Cardiac muscle cell (in vitro differentiated cells and primary cell): Measurements from ENCODE around the gene MEF2B. TPM values are rescaled to one million over a fixed set of nuclear protein-coding genes. Genes with fewer than 3 reads are reported as not detected.
"Not testable (repeated sequence)": the region's sequence is repeated elsewhere in the genome, so short reads cannot be mapped to it uniquely, and the experiment has no call there.

Experiments
- DNase-seq, 2 donors: peaks; one replicate each; pipeline versions ENCODE4 v3.0.0 to v3.0.0-alpha.2; 2010 to 2017; ENCODE audit warnings: low read depth in 1 of 2, low spot score in 1 of 2
- H3K27ac ChIP-seq: fragments of 200-600 bp; sonication (generic); 2 replicates; pipeline ENCODE4 v1.5.1; 2016
- H3K27me3 ChIP-seq: fragments of 200-600 bp; sonication (generic); 2 replicates; pipeline ENCODE4 v1.6.0; 2016; ENCODE audit warnings: control low read depth
- H3K36me3 ChIP-seq: fragments of 200-600 bp; sonication (generic); 2 replicates; pipeline ENCODE4 v1.5.1; 2016; ENCODE audit warnings: control low read depth
- H3K4me1 ChIP-seq: fragments of 200-600 bp; sonication (generic); 2 replicates; pipeline ENCODE4 v1.8.1; 2017; ENCODE audit warnings: low read depth, mild to moderate bottlenecking, mixed run types
- H3K4me3 ChIP-seq: fragments of 200-600 bp; sonication (generic); 2 replicates; pipeline ENCODE4 v1.5.1; 2016; ENCODE audit warnings: mild to moderate bottlenecking
- H3K9me3 ChIP-seq: fragments of 200-600 bp; sonication (generic); 2 replicates; pipeline ENCODE4 v1.5.1; 2017; ENCODE audit warnings: low read depth, mild to moderate bottlenecking, control low read depth
- CTCF ChIP-seq: IDR thresholded peaks from 2 replicates; pipeline ENCODE4 v1.5.1; 2012; ENCODE audit warnings: low read depth, mild to moderate bottlenecking, low read length
- polyA plus RNA-seq: library from polyadenylated mRNA; unstranded; fragments of >200 nt; fragmentation: Nextera tagmentation; extraction: Ambion mirVana; gene quantifications from 2 replicates; pipeline ENCODE4 v1.2.1, GENCODE V29; 2016
- total RNA-seq: library from RNA; depleted of rRNA; stranded (reverse); fragments of >200 nt; gene quantifications from 2 replicates; pipeline ENCODE4 v1.2.3, GENCODE V29; 2016

The MEF2B gene
- total and polyA plus RNA-seq, 2 experiments from 2014 or later: 1.2 TPM; not detected in 1

- Histone ChIP-seq H3K27me3 (no peaks in the 10 kb centered on the region), H3K4me1 (peaks cover 17% of the 10 kb centered on the region), H3K27ac (no peak overlapping the region), H3K36me3 (no peaks in the 10 kb centered on the region), H3K4me3 (no peak overlapping the region), H3K9me3 (no peaks in the 10 kb centered on the region)
- TF ChIP-seq CTCF: no peak
- DNase-seq: no peak
Measured at GRCh38 chr19:19107654-19108053, 62.4 kb downstream of the MEF2B start.

- peaks cover 14% of the 10 kb centered on the region for H3K4me1 ChIP-seq
- not testable (repeated sequence) for DNase-seq
Measured at GRCh38 chr19:19106938-19107337, 63.1 kb downstream of the MEF2B start.

GRCh38 chr19:19106056-19106551, 64.0 kb downstream of the MEF2B start:
- TF ChIP-seq CTCF: no peak
- peak overlapping the region; percentile 56 for H3K27ac ChIP-seq

More at GRCh38 chr19:19106938-19107337, 63.1 kb downstream of the MEF2B start:
- not testable (repeated sequence) for H3K27ac ChIP-seq, H3K9me3 ChIP-seq, H3K36me3 ChIP-seq, H3K4me3 ChIP-seq, H3K27me3 ChIP-seq

GRCh38 chr19:19105365-19106055, 64.6 kb downstream of the MEF2B start:
- Histone ChIP-seq H3K4me1 (peaks cover 13% of the 10 kb centered on the region), H3K9me3 (no peaks in the 10 kb centered on the region), H3K4me3 (peak overlapping the region; percentile 23), H3K27me3 (no peaks in the 10 kb centered on the region), H3K36me3 (no peaks in the 10 kb centered on the region), H3K27ac (peak overlapping the region; percentile 56)
- no peak for TF ChIP-seq CTCF
- peak; percentile 84 to 86 for DNase-seq

More at GRCh38 chr19:19106056-19106551, 64.0 kb downstream of the MEF2B start:
- DNase-seq: peak; percentile 21 to 56
- Histone ChIP-seq H3K9me3 (no peaks in the 10 kb centered on the region), H3K36me3 (no peaks in the 10 kb centered on the region), H3K4me1 (peaks cover 14% of the 10 kb centered on the region), H3K4me3 (peak overlapping the region; percentile 23), H3K27me3 (no peaks in the 10 kb centered on the region)

- H3K27me3 ChIP-seq: no peaks in the 10 kb centered on the region
- no peak overlapping the region for H3K4me3 ChIP-seq
- DNase-seq: no peak
- peaks cover 8% of the 10 kb centered on the region for H3K4me1 ChIP-seq
- no peaks in the 10 kb centered on the region for H3K9me3 ChIP-seq
- H3K36me3 ChIP-seq: no peaks in the 10 kb centered on the region
- TF ChIP-seq CTCF: no peak
- H3K27ac ChIP-seq: no peak overlapping the region
Measured at GRCh38 chr19:19103167-19103566, 66.9 kb downstream of the MEF2B start.

- not testable (repeated sequence) for H3K4me1 ChIP-seq, H3K4me3 ChIP-seq, H3K36me3 ChIP-seq, DNase-seq, H3K27me3 ChIP-seq, H3K9me3 ChIP-seq, H3K27ac ChIP-seq
Measured at GRCh38 chr19:19102566-19102965, 67.5 kb downstream of the MEF2B start.
